ENCODE data around the gene TMEM174.
"Not testable (repeated sequence)": the region's sequence is repeated elsewhere in the genome, so short reads cannot be mapped to it uniquely, and the experiment has no call there.

The TMEM174 gene

DNA sequence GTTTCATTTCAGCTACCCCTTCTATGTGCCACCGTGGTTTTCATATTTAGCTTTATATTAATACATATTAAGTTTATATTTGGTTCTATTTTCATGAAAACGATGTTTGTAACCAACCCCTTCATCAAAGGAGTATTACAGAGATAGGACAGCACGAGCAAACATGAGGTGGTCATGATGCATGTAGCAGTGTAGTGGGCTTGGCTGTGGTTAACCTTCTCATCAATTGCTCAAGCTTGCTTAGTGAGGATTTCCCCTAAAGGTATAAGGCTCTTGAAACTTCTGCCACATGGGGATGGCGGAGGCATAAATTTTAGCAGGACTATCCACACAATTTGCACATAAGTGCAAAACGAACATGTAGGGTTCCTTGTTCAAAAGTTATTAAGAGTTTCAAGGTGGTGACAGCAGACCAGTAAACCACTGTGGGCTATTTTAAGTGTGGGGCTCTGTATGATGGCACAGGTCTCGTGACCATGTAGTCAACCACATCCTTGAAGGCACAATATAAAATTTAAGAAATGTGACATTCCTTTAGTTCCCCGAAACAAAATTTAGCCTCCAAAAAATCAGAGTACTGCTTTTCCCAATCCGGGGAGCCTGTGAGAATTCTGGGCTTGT, 24.8 kb downstream of the TMEM174 start:
- Histone ChIP-seq H3K27me3 (ENCODE audit: low read depth, low read length) (no peaks in the 10 kb centered on the region), H3K27ac (ENCODE audit: low read length) (no peak overlapping the region), H3K4me3 (ENCODE audit: low read depth in 1 of 2, low read length in 2 of 2) (no peak overlapping the region), H3K9me3 (ENCODE audit: control insufficient read depth in 1 of 2, low read length in 2 of 2) (no peaks in the 10 kb centered on the region), H3K36me3 (ENCODE audit: control insufficient read depth in 1 of 2, insufficient read depth in 2 of 2, low read length in 2 of 2) (no peaks in the 10 kb centered on the region), H3K4me1 (ENCODE audit: control insufficient read depth in 1 of 2, insufficient read depth in 2 of 2, low read length in 2 of 2) (no peaks in the 10 kb centered on the region)

DNA sequence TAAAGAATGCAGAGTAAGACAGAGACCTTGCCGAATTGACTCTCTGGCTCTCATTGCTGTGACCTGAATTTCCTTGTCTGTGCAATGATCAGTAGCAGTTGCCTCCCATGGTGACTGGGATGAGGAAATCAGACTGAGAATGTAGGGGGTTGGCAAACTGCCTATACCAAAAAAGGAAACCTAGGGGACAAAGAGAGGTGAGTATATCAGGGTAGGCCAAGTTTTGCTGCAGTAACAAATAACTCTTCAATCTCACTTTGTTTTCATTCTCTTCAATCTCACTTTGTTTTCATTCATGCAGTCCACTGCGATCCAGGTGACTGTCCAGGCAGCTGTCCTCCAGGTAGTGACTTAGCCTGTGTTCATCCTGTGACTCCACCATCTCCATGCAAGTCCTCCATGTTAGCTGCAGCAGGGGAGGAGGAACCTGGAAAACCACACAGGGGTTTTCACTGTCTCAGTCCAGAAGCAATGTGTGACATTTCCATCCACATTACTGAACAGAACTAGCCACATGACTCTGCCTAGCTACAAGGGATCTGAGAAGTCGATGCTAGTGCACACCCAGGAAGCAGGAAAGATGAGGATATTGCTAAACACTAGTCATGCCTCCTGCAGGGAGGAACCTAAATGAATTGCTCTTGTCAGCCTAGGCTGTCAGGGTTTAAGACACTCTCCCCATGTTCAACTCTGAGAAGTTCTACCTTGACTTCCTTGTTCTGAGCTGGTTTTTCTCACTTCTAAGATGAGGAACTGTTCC, 26.0 kb downstream of the TMEM174 start:
- Histone ChIP-seq H3K27me3 (ENCODE audit: low read depth, low read length) (peaks cover 3% of the 10 kb centered on the region), H3K27ac (ENCODE audit: low read length) (no peak overlapping the region), H3K9me3 (ENCODE audit: control insufficient read depth in 1 of 2, low read length in 2 of 2) (no peaks in the 10 kb centered on the region), H3K36me3 (ENCODE audit: control insufficient read depth in 1 of 2, insufficient read depth in 2 of 2, low read length in 2 of 2) (no peaks in the 10 kb centered on the region), H3K4me3 (ENCODE audit: low read depth in 1 of 2, low read length in 2 of 2) (no peak overlapping the region), H3K4me1 (ENCODE audit: control insufficient read depth in 1 of 2, insufficient read depth in 2 of 2, low read length in 2 of 2) (no peaks in the 10 kb centered on the region)

DNA sequence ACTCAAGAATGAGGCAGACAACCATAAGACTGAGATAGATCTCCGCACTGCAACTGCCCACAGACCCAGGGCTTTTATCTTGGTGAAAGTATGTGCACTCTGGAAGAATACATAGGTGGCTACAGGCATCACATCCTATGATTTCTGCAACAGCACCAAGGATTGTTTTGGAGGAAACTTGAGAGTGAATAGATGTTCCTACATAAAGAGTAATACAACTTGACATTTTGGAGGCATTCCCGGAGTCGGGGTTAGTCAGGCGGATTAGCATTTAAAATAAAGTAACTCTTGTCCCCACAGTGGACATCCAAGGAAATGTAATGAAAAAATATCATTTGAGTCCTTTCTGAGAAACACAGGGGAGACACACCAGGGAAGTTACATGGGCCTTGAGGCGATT, 26.7 kb downstream of the TMEM174 start:
- Histone ChIP-seq H3K27ac (ENCODE audit: low read length) (no peak overlapping the region), H3K4me1 (ENCODE audit: control insufficient read depth in 1 of 2, insufficient read depth in 2 of 2, low read length in 2 of 2) (no peaks in the 10 kb centered on the region), H3K4me3 (ENCODE audit: low read depth in 1 of 2, low read length in 2 of 2) (no peak overlapping the region), H3K9me3 (ENCODE audit: control insufficient read depth in 1 of 2, low read length in 2 of 2) (no peaks in the 10 kb centered on the region), H3K36me3 (ENCODE audit: control insufficient read depth in 1 of 2, insufficient read depth in 2 of 2, low read length in 2 of 2) (no peaks in the 10 kb centered on the region), H3K27me3 (ENCODE audit: low read depth, low read length) (peaks cover 3% of the 10 kb centered on the region)

- Histone ChIP-seq H3K36me3 (ENCODE audit: control insufficient read depth in 1 of 2, insufficient read depth in 2 of 2, low read length in 2 of 2) (no peaks in the 10 kb centered on the region), H3K9me3 (ENCODE audit: control insufficient read depth in 1 of 2, low read length in 2 of 2) (no peaks in the 10 kb centered on the region), H3K4me1 (ENCODE audit: control insufficient read depth in 1 of 2, insufficient read depth in 2 of 2, low read length in 2 of 2) (no peaks in the 10 kb centered on the region), H3K27ac (ENCODE audit: low read length) (no peak overlapping the region), H3K27me3 (ENCODE audit: low read depth, low read length) (peaks cover 3% of the 10 kb centered on the region), H3K4me3 (ENCODE audit: low read depth in 1 of 2, low read length in 2 of 2) (peak overlapping the region in 1 of 2 donors; percentile 26)
Observed at GRCh38 chr5:73201547-73202513, 28.8 kb downstream of the TMEM174 start.

GRCh38 chr5:73204332-73204731, 31.3 kb downstream of the TMEM174 start:
- H3K9me3 ChIP-seq (ENCODE audit: control insufficient read depth in 1 of 2, low read length in 2 of 2): no peaks in the 10 kb centered on the region
- no peak overlapping the region for H3K4me3 ChIP-seq (ENCODE audit: low read depth in 1 of 2, low read length in 2 of 2)
- no peak overlapping the region for H3K27ac ChIP-seq (ENCODE audit: low read length)
- no peaks in the 10 kb centered on the region for H3K4me1 ChIP-seq (ENCODE audit: control insufficient read depth in 1 of 2, insufficient read depth in 2 of 2, low read length in 2 of 2)
- peaks cover 3% of the 10 kb centered on the region for H3K27me3 ChIP-seq (ENCODE audit: low read depth, low read length)
- no peaks in the 10 kb centered on the region for H3K36me3 ChIP-seq (ENCODE audit: control insufficient read depth in 1 of 2, insufficient read depth in 2 of 2, low read length in 2 of 2)

GRCh38 chr5:73204733-73205132, 31.7 kb downstream of the TMEM174 start:
- H3K36me3 ChIP-seq (ENCODE audit: control insufficient read depth in 1 of 2, insufficient read depth in 2 of 2, low read length in 2 of 2): no peaks in the 10 kb centered on the region
- H3K4me3 ChIP-seq (ENCODE audit: low read depth in 1 of 2, low read length in 2 of 2): no peak overlapping the region
- H3K4me1 ChIP-seq (ENCODE audit: control insufficient read depth in 1 of 2, insufficient read depth in 2 of 2, low read length in 2 of 2): no peaks in the 10 kb centered on the region
- H3K9me3 ChIP-seq (ENCODE audit: control insufficient read depth in 1 of 2, low read length in 2 of 2): no peaks in the 10 kb centered on the region
- H3K27me3 ChIP-seq (ENCODE audit: low read depth, low read length): peaks cover 3% of the 10 kb centered on the region
- H3K27ac ChIP-seq (ENCODE audit: low read length): no peak overlapping the region

- Histone ChIP-seq H3K9me3 (ENCODE audit: control insufficient read depth in 1 of 2, low read length in 2 of 2) (peaks cover 0 to 2% of the 10 kb centered on the region in 2 donors), H3K4me1 (ENCODE audit: control insufficient read depth in 1 of 2, insufficient read depth in 2 of 2, low read length in 2 of 2) (no peaks in the 10 kb centered on the region), H3K27me3 (ENCODE audit: low read depth, low read length) (peaks cover 3% of the 10 kb centered on the region), H3K36me3 (ENCODE audit: control insufficient read depth in 1 of 2, insufficient read depth in 2 of 2, low read length in 2 of 2) (no peaks in the 10 kb centered on the region), H3K27ac (ENCODE audit: low read length) (no peak overlapping the region), H3K4me3 (ENCODE audit: low read depth in 1 of 2, low read length in 2 of 2) (no peak overlapping the region)
Observed at GRCh38 chr5:73205305-73205704, 32.3 kb downstream of the TMEM174 start.

- not testable (repeated sequence) for H3K27ac ChIP-seq (ENCODE audit: low read length); H3K4me3 ChIP-seq (ENCODE audit: low read depth in 1 of 2, low read length in 2 of 2); H3K27me3 ChIP-seq (ENCODE audit: low read depth, low read length); H3K9me3 ChIP-seq (ENCODE audit: control insufficient read depth in 1 of 2, low read length in 2 of 2); H3K4me1 ChIP-seq (ENCODE audit: control insufficient read depth in 1 of 2, insufficient read depth in 2 of 2, low read length in 2 of 2); H3K36me3 ChIP-seq (ENCODE audit: control insufficient read depth in 1 of 2, insufficient read depth in 2 of 2, low read length in 2 of 2)
Observed at GRCh38 chr5:73207239-73207638, 34.2 kb downstream of the TMEM174 start.

DNA sequence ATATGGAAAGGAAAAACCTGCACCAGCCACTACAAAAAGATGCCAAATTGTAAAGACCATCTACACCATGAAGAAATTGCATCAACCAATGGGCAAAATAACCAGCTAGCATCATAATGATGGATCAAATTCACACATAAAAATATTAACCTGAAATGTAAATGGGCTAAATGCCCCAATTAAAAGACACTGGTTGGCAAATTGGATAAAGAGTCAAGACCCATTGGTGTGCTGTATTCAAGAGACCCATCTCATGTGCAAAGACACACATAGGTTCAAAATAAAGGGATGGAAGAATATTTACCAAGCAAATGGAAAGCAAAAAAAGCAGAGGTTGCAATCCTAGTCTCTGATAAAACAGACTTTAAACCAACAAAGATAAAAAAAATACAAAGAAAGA, 36.1 kb downstream of the TMEM174 start:
- H3K9me3 ChIP-seq (ENCODE audit: control insufficient read depth in 1 of 2, low read length in 2 of 2); H3K36me3 ChIP-seq (ENCODE audit: control insufficient read depth in 1 of 2, insufficient read depth in 2 of 2, low read length in 2 of 2); H3K4me1 ChIP-seq (ENCODE audit: control insufficient read depth in 1 of 2, insufficient read depth in 2 of 2, low read length in 2 of 2); H3K27me3 ChIP-seq (ENCODE audit: low read depth, low read length); H3K4me3 ChIP-seq (ENCODE audit: low read depth in 1 of 2, low read length in 2 of 2); H3K27ac ChIP-seq (ENCODE audit: low read length): not testable (repeated sequence)

DNA sequence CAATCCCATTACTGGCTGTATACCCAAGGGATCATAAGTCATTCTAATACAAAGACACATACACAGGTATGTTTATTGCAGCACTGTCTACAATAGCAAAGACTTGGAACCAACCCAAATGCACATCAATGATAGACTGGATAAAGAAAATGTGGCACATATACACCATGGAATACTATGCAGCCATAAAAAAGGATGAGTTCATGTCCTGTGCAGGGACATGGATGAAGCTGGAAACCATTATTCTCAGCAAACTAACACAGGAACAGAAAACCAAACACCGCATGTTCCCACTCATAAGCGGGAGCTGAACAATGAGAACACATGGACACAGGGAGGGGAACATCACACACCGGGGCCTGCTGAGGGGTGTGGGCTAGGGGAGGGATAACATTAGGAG, 39.7 kb downstream of the TMEM174 start:
- H3K27me3 ChIP-seq (ENCODE audit: low read depth, low read length): peaks cover 31% of the 10 kb centered on the region
- H3K4me1 ChIP-seq (ENCODE audit: control insufficient read depth in 1 of 2, insufficient read depth in 2 of 2, low read length in 2 of 2): peaks cover 0 to 11% of the 10 kb centered on the region in 2 donors
- H3K36me3 ChIP-seq (ENCODE audit: control insufficient read depth in 1 of 2, insufficient read depth in 2 of 2, low read length in 2 of 2); H3K27ac ChIP-seq (ENCODE audit: low read length); H3K9me3 ChIP-seq (ENCODE audit: control insufficient read depth in 1 of 2, low read length in 2 of 2); H3K4me3 ChIP-seq (ENCODE audit: low read depth in 1 of 2, low read length in 2 of 2): not testable (repeated sequence)

- H3K4me1 ChIP-seq (ENCODE audit: control insufficient read depth in 1 of 2, insufficient read depth in 2 of 2, low read length in 2 of 2): peaks cover 0 to 11% of the 10 kb centered on the region in 2 donors
- H3K27ac ChIP-seq (ENCODE audit: low read length): no peak overlapping the region
- no peaks in the 10 kb centered on the region for H3K36me3 ChIP-seq (ENCODE audit: control insufficient read depth in 1 of 2, insufficient read depth in 2 of 2, low read length in 2 of 2)
- H3K4me3 ChIP-seq (ENCODE audit: low read depth in 1 of 2, low read length in 2 of 2): no peak overlapping the region
- peaks cover 40% of the 10 kb centered on the region for H3K27me3 ChIP-seq (ENCODE audit: low read depth, low read length)
- peaks cover 0 to 4% of the 10 kb centered on the region in 2 donors for H3K9me3 ChIP-seq (ENCODE audit: control insufficient read depth in 1 of 2, low read length in 2 of 2)
Observed at GRCh38 chr5:73213566-73213998, 40.6 kb downstream of the TMEM174 start.

Measured in muscle layer of duodenum (tissue), 2 donors.